ENCODE data around the gene SLK. TPM values are rescaled to one million over a fixed set of nuclear protein-coding genes. Genes with fewer than 3 reads are reported as not detected.

Gene SLK
- polyA plus RNA-seq, 1 of the 3 experiments (the other 2 are of a cell fraction), result 4.0 TPM

GRCh38 chr10:104056619-104057273, 89.8 kb downstream of the SLK start:
- H3K27ac ChIP-seq (ENCODE audit: low read depth in 2 of 2, low read length in 1 of 2), result no peak overlapping the region
- H3K4me3 ChIP-seq (ENCODE audit: low read depth in 2 of 2, low read length in 1 of 2), result no peak overlapping the region
- peaks cover 9% of the 10 kb centered on the region for H3F3A ChIP-seq (replicated peaks; ENCODE audit: insufficient read depth)
- ChIA-PET POLR2A (no interaction called here), CTCF (interaction anchor here (1.5 to 1.6 kb wide), 3 partner anchors 11 to 154 kb away, joined by 3 to 5 read pairs (median 5); no protein-coding TSS in a partner anchor)
- no peak overlapping the region for H3K4me2 ChIP-seq
- no peaks in the 10 kb centered on the region for H3K27me3 ChIP-seq (ENCODE audit: insufficient read depth)
- H3K4me1 ChIP-seq (ENCODE audit: control insufficient read depth in 1 of 2, insufficient read depth in 2 of 2, low read depth in 1 of 2, low read length in 1 of 2), result peaks cover 0 to 10% of the 10 kb centered on the region in 2 experiments; a peak in 1 of 4 replicates
- no peak for DNase-seq
- TF ChIP-seq TEAD4 (IDR thresholded peaks at IDR 0.05; ENCODE audit: borderline replicate concordance, insufficient read depth) (no peak), MXI1 (IDR thresholded peaks at IDR 0.05; ENCODE audit: low read depth, low read length) (no peak), SMC3 (IDR thresholded peaks at IDR 0.05; ENCODE audit: low read depth, low read length) (no peak), FOXM1 (IDR thresholded peaks at IDR 0.05; ENCODE audit: low read depth) (no peak), GABPA (IDR thresholded peaks at IDR 0.05; ENCODE audit: low read depth) (no peak), TCF12 (IDR thresholded peaks at IDR 0.05) (no peak), SIN3A (IDR thresholded peaks at IDR 0.05; ENCODE audit: borderline replicate concordance, low read depth, low read length) (no peak), MEF2A (IDR thresholded peaks at IDR 0.05; ENCODE audit: borderline replicate concordance, low read depth) (no peak), USF2 (IDR thresholded peaks at IDR 0.05; ENCODE audit: borderline replicate concordance, low read depth, low read length) (no peak), USF1 (IDR thresholded peaks at IDR 0.05; ENCODE audit: borderline replicate concordance, low read depth) (no peak), YY1 (IDR thresholded peaks at IDR 0.05; ENCODE audit: low read depth) (no peak), RAD21 (IDR thresholded peaks at IDR 0.05; ENCODE audit: low read length) (no peak), EP300 (IDR thresholded peaks at IDR 0.05; ENCODE audit: borderline replicate concordance in 1 of 2, low read depth in 1 of 2, low read length in 1 of 2) (no peak), RFX5 (IDR thresholded peaks at IDR 0.05; ENCODE audit: low read length) (no peak), MAX (IDR thresholded peaks at IDR 0.05; ENCODE audit: low read depth) (no peak)
- H3K9me2 ChIP-seq, result no peaks in the 10 kb centered on the region
- no peaks in the 10 kb centered on the region for H3K9me3 ChIP-seq
- no peaks in the 10 kb centered on the region for H3K79me2 ChIP-seq (ENCODE audit: insufficient read depth)
- no peak overlapping the region for H3K9ac ChIP-seq
- H2AFZ ChIP-seq (ENCODE audit: low read depth), result no peak overlapping the region
- WGBS (ENCODE audit: low lambda C conversion rate), result 70% methylated on average over 7 of the region's 14 CpGs
- no peaks in the 10 kb centered on the region for H4K20me1 ChIP-seq (ENCODE audit: insufficient read depth)
- no peaks in the 10 kb centered on the region for H3K36me3 ChIP-seq (replicated peaks in 1 of 2; ENCODE audit: control insufficient read depth in 1 of 2, insufficient read depth in 2 of 2, low read length in 1 of 2)

GRCh38 chr10:104057717-104058116, 90.8 kb downstream of the SLK start:
- CTCF ChIA-PET, result interaction anchor here (1.4 to 1.6 kb wide), 2 partner anchors 13 to 153 kb away, joined by 3 read pairs; no protein-coding TSS in a partner anchor
- Histone ChIP-seq H3K27me3 (ENCODE audit: insufficient read depth) (no peaks in the 10 kb centered on the region), H3K9ac (no peak overlapping the region), H3K79me2 (ENCODE audit: insufficient read depth) (no peaks in the 10 kb centered on the region), H3K4me3 (ENCODE audit: low read depth in 2 of 2, low read length in 1 of 2) (no peak overlapping the region), H3K9me3 (no peaks in the 10 kb centered on the region), H2AFZ (ENCODE audit: low read depth) (no peak overlapping the region), H4K20me1 (ENCODE audit: insufficient read depth) (no peaks in the 10 kb centered on the region), H3K9me2 (no peaks in the 10 kb centered on the region), H3K27ac (ENCODE audit: low read depth in 2 of 2, low read length in 1 of 2) (no peak overlapping the region), H3K4me1 (ENCODE audit: control insufficient read depth in 1 of 2, insufficient read depth in 2 of 2, low read depth in 1 of 2, low read length in 1 of 2) (peaks cover 0 to 10% of the 10 kb centered on the region in 2 experiments; a peak in 1 of 4 replicates), H3K4me2 (no peak overlapping the region), H3F3A (replicated peaks; ENCODE audit: insufficient read depth) (peaks cover 9% of the 10 kb centered on the region), H3K36me3 (replicated peaks in 1 of 2; ENCODE audit: control insufficient read depth in 1 of 2, insufficient read depth in 2 of 2, low read length in 1 of 2) (no peaks in the 10 kb centered on the region)
- POLR2A ChIA-PET, result no interaction called here
- WGBS (ENCODE audit: low lambda C conversion rate), result 96% methylated on average over 3 of the region's 6 CpGs
- no peak for DNase-seq
- no peak for TF ChIP-seq FOXJ3 (CRISPR knock-in tag; IDR thresholded peaks at IDR 0.05)
- no peak for TF ChIP-seq MXI1 (IDR thresholded peaks at IDR 0.05; ENCODE audit: low read depth, low read length)
- no peak for TF ChIP-seq FOSL2 (IDR thresholded peaks at IDR 0.05; ENCODE audit: borderline replicate concordance, low read depth)
- TF ChIP-seq TEAD4 (IDR thresholded peaks at IDR 0.05; ENCODE audit: borderline replicate concordance, insufficient read depth), result no peak
- TF ChIP-seq RFX5 (IDR thresholded peaks at IDR 0.05; ENCODE audit: low read length), result no peak
- no peak for TF ChIP-seq PBX3 (IDR thresholded peaks at IDR 0.05)
- TF ChIP-seq SIN3A (IDR thresholded peaks at IDR 0.05; ENCODE audit: borderline replicate concordance, low read depth, low read length), result no peak
- TF ChIP-seq NFIC (IDR thresholded peaks at IDR 0.05; ENCODE audit: borderline replicate concordance), result no peak
- TF ChIP-seq EZH2phosphoT487 (IDR thresholded peaks at IDR 0.05; ENCODE audit: borderline replicate concordance, low read depth), result no peak
- TF ChIP-seq TCF12 (IDR thresholded peaks at IDR 0.05), result no peak
- no peak for TF ChIP-seq SMC3 (IDR thresholded peaks at IDR 0.05; ENCODE audit: low read depth, low read length)
- no peak for TF ChIP-seq RXRA (IDR thresholded peaks at IDR 0.05; ENCODE audit: borderline replicate concordance, low read depth)
- TF ChIP-seq GABPA (IDR thresholded peaks at IDR 0.05; ENCODE audit: low read depth), result no peak
- TF ChIP-seq ZBTB33 (IDR thresholded peaks at IDR 0.05; ENCODE audit: borderline replicate concordance, low read depth), result no peak
